Myocyte (in vitro differentiated cells): ENCODE measurements around the gene SOX8. TPM values are rescaled to one million over a fixed set of nuclear protein-coding genes. Genes with fewer than 3 reads are reported as not detected.

Experiments
- DNase-seq: peaks from one replicate; pipeline ENCODE4 v3.0.0-alpha.2; 2012; ENCODE audit warnings: low read depth
- total RNA-seq: library from RNA; depleted of rRNA; stranded (reverse); fragments of >200 nt; gene quantifications from 2 replicates; pipeline ENCODE4 v1.2.3, GENCODE V29; 2014

SOX8 gene
- total RNA-seq, 1 donor from 2014 or later, result 53.9 TPM

GRCh38 chr16:972316-973002 lies 9.1 kb upstream of the SOX8 start:
- no peak for DNase-seq

- DNase-seq, result no peak
Observed at GRCh38 chr16:973366-973765, 8.2 kb upstream of the SOX8 start.

- peak; percentile 67 for DNase-seq
Observed at GRCh38 chr16:974001-974601, 7.5 kb upstream of the SOX8 start.

GRCh38 chr16:974611-975261 lies 6.8 kb upstream of the SOX8 start:
- peak; percentile 98 for DNase-seq

GRCh38 chr16:975291-975690 lies 6.3 kb upstream of the SOX8 start:
- no peak for DNase-seq

GRCh38 chr16:976389-976931 lies 5.1 kb upstream of the SOX8 start:
- peak; percentile 78 for DNase-seq

- DNase-seq, result no peak
Observed at GRCh38 chr16:977081-977701, 4.4 kb upstream of the SOX8 start.

GRCh38 chr16:977896-978295 lies 3.7 kb upstream of the SOX8 start:
- DNase-seq, result no peak

GRCh38 chr16:978403-978802 lies 3.2 kb upstream of the SOX8 start:
- peak; percentile 62 for DNase-seq

GRCh38 chr16:979147-979546 lies 2.4 kb upstream of the SOX8 start:
- no peak for DNase-seq

GRCh38 chr16:979859-980594 lies 1.5 kb upstream of the SOX8 start:
- no peak for DNase-seq

- DNase-seq, result no peak
Observed at GRCh38 chr16:980595-980854, 1.0 kb upstream of the SOX8 start.

GRCh38 chr16:982145-983043 lies 824 bp downstream of the SOX8 start:
- DNase-seq, result no peak

GRCh38 chr16:983044-984030 lies 1.8 kb downstream of the SOX8 start:
- peak; percentile 28 for DNase-seq

GRCh38 chr16:984121-984694 lies 2.6 kb downstream of the SOX8 start:
- no peak for DNase-seq

- no peak for DNase-seq
Observed at GRCh38 chr16:984736-985636, 3.4 kb downstream of the SOX8 start.

GRCh38 chr16:985646-986400 lies 4.3 kb downstream of the SOX8 start:
- DNase-seq, result no peak
